Lung microvascular endothelial cell (primary cell): ENCODE data around the gene ZNRF4. TPM values are rescaled to one million over a fixed set of nuclear protein-coding genes. Genes with fewer than 3 reads are reported as not detected.

Source experiments
- DNase-seq, 2 donors: peaks; one replicate each; pipeline versions ENCODE4 v3.0.0 to v3.0.0-alpha.2; 2010; ENCODE audit warnings: low read depth in 2 of 2
- total RNA-seq: library from RNA; depleted of rRNA; stranded (reverse); fragments of >200 nt; gene quantifications from 2 replicates; pipeline ENCODE4 v1.2.1, GENCODE V29; 2014

The ZNRF4 gene
- total RNA-seq, 1 donor from 2014 or later: not detected

DNA sequence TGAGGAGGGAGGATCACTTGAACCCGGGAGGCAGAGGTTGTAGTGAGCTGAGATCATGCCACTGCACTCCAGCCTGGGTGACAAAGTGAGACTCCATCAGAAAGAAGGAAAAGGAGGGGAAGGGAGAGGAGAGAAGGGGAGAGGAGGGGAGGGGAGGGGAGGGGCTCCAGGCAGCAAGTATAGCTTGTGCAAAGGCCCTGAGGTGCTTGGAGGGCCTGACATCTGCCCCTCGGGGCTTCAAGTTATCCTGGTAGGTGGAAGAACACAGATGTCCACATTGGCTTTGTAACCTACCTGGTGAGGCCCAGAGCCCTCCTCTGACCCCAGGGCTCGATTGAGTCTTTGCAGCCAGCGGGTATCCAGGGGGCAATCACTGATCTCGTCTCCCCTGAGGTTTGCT is 11.5 kb upstream of the ZNRF4 start:
- no peak for DNase-seq

DNA sequence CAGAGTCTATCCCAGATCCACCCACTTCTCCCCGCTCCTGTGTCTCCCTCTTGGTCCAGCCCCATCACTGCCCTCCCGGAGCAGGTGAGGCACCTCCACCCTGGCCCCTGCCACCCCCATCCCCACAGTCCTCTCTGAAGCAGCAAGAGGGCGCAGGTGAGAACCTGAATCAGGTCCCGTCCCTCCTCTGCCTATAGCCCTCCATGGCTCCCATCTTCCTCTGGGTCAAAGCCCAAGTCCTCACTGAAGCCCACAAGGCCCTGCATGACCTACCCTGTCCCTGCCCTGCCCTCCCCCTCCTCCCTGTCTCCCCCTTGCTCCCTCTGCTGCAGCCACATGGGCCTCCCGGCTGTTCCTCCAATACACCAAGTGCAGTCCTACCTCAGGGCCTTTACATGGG is 10.8 kb upstream of the ZNRF4 start:
- no peak for DNase-seq

- no peak for DNase-seq
Observed at GRCh38 chr19:5445071-5445470, 10.1 kb upstream of the ZNRF4 start.

GRCh38 chr19:5445561-5446055 is 9.6 kb upstream of the ZNRF4 start:
- DNase-seq: no peak

DNA sequence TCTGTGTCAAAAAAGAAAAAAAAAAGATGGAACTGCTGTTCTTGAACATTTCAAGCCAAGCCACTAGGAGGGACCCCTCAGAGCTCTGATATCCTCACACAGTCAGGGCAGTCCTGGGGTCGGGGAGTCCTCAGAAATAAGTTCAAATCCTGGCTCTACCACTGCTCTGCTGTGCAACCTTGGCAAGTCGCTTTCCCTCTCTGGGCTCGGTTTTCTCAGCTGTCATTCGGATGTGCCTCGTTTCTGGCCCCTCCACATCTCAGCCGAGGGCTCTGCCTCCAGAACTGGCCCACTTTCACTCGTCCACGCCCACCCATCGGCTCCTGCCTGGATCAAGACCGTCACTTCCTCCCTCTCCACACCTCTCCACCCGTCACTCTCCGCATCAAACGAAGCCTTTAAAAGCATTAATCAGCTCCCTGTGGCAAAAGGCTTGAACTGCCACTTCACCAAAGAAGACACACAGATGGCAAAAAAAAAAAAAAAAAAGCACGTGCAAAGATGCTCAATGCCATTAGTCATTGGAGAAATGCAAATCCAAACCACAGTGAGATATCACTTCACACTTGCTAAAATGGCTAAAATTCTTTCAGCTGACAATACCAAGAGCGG is 7.4 kb upstream of the ZNRF4 start:
- DNase-seq: no peak

DNA sequence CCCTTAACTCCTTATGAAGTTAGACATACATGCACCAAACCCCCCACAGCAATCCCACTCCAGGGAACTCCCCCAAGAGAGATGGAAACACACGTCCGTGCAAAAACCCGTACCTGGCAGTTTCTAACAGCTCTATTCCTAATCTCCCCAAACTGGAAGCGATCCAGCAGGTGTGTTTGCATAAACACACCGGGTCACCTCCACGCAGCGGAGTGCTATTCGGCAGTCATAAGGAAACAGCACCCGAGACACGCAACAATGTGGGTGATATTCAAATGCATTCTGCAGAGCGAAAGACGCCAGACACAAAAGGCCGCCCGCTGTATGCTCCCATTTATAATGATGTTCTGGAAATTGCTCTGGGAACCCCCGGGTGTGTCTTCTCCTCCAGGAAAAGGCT is 6.8 kb upstream of the ZNRF4 start:
- DNase-seq: no peak

GRCh38 chr19:5450482-5451126 is 4.6 kb upstream of the ZNRF4 start:
- no peak for DNase-seq

DNA sequence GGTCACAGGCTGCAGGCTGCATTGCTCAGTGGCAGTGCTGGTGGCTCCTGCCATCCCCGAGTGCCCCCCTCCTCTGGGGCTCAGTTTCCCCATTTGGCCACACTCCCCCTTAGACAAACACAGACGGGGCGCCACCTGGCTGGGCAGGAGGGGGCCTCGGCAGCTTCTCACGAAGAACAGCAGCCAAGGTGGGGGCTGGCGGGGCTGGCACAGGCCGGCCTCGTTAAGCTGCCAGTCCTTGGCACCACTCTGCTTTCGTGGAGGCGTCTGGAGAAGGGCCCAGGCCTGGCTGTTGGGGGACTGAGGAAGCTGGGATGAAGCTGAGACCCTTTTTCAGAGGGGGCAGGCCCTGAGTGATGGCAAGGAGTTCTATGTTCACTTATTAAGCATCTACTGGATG is 3.7 kb upstream of the ZNRF4 start:
- no peak for DNase-seq

DNA sequence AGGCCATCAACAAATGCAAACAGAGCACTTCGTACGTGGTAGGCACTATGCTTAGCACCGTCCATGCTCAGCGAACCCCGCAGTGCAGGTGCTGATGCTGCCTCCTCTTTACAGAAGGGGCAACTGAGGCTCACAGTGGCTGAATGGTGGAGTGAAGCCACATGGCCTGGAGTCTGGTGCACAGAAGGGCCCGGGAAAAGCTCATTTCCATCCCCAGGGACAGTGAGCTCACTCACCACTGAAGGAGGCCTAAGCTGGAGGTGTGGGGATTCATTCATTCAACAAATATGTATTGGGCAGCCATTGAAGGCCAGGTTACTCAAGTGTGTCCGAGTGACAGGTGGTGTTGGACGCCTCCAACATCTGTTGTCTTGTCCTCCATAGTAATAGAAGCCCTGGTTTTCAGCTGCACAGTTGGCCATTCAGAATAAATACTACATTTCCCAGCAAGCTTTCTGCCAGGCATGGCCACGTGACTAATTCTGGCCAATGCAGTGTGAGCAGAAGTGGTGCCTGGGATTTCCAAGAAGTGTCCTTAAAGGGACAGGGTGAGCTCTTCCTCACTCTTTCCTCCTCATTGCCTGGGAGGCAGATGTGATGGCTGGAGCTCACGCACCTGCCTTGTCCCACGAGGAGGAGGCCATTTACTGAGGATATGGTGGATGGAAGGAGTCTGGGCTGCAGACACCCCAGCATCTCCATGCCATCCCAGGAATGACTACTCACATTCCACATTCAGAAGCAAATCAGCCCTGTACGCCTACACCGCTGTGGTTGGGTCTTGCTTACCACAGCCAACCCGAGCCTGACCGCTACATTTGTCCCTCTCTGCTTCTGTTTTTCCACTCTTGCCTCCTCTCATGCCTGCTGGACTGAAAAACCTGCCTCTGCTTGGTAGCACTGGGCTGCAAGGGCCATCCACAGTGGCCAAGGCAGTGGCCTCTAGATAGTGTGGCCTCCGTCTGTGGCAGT is 2.3 kb upstream of the ZNRF4 start:
- DNase-seq: peak; percentile 13 to 26

DNA sequence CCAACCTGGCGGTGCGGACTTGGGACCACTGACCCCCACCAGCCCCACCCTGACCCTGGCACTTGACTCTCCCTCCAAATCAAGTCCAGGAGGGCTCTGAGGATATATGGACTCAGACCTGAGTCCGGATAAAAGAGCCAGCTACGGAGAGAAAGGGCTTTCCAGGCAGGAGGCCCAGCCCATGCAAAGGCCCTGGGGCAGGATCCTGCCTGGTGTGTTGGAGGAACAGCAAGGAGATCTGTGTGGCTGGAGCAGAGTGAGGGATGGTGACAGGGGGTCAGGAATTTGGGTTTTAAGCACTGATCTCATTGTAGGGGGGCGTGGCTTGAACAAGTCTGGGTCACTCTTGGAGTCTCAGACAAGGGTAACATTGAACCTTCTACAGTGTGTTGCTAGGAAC is 474 bp upstream of the ZNRF4 start:
- no peak for DNase-seq

- DNase-seq: no peak
Observed at GRCh38 chr19:5456130-5456840, 1.1 kb downstream of the ZNRF4 start.

DNA sequence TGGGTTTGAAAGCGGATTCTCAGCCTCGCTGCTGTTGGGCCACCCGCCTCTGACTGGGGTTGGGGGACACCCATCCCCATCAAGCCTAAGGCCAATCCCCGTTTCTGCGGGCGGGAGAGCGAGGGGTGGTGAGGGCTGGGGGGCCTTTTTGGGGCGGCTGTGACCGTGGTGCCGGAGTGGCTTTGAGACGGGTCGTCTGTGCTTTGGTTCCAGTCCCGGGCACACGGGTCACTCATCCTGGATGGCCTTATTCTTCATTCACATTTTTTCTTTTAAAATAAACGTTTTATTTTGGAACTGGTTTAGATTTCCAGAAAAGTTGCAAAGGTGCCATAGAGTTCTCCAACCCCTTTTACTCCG is 1.6 kb downstream of the ZNRF4 start:
- DNase-seq: no peak

DNA sequence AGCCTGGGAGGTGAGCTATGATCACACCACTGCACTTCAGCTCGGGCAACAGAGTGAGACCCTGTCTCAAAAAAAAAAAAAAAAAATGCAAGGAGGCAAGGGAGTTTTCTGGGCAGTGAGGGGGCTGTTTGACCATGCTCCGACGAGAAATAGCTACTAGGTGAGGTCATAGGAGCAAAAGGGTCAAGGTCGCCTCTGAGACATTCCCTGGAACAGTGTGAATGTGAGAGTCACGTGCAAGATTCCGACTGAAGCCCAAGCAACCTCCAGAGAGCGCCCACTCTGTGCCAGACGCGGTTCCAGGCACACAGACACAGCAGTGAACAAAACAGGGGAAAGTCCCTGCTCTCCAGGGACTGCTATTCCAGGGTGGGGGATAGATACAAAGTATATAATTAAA is 2.5 kb downstream of the ZNRF4 start:
- DNase-seq: no peak

GRCh38 chr19:5458420-5458819 is 3.2 kb downstream of the ZNRF4 start:
- DNase-seq: no peak

- DNase-seq: no peak
Observed at GRCh38 chr19:5459360-5459759, 4.1 kb downstream of the ZNRF4 start.

- DNase-seq: no peak
Observed at GRCh38 chr19:5460748-5461147, 5.5 kb downstream of the ZNRF4 start.

DNA sequence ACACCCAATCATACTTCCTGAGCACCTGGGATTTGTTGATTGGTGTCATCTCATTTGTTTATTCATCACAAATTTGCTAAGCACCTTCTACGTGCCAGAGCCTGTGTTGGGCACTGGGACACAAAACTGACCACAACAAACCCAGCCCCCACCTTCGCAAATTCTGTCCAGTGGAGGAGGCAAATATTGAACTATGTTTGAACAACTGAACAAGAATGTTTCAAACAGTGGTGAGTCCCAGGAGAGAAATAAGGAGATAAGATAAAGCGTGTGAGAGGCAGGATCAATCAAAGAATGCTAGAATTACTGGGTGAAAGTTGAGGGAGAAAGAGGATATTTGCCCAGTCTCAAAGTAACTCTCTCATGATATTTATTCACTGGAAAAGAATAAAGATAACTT is 8.7 kb downstream of the ZNRF4 start:
- no peak for DNase-seq

- DNase-seq: no peak
Observed at GRCh38 chr19:5466072-5466471, 10.9 kb downstream of the ZNRF4 start.

DNA sequence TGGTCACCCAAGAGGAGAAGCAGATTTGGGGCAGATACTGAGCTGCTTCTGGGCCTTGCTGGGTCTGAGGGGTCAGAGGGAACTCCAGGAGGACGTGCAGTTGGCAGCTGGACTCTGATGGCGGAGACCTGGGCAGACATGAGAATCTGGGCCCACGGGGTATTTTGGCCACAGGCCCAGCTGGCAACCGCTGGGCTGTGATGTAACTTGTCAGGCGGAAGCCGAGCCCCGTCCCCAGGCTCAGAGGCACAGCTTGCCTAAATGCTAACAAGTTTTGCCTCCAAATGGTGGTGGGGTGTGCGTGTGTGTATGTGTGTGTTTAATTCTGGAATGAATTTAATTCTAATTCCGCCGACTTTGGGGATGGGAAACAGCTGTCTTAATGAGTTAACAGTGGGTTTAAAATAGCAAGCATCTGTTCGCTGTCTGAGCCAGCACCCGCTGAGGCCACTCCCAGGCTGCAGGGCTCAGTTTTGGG is 11.6 kb downstream of the ZNRF4 start:
- peak in 1 of 2 donors; percentile 17 for DNase-seq

GRCh38 chr19:5470264-5470671 is 15.1 kb downstream of the ZNRF4 start:
- DNase-seq: no peak

DNA sequence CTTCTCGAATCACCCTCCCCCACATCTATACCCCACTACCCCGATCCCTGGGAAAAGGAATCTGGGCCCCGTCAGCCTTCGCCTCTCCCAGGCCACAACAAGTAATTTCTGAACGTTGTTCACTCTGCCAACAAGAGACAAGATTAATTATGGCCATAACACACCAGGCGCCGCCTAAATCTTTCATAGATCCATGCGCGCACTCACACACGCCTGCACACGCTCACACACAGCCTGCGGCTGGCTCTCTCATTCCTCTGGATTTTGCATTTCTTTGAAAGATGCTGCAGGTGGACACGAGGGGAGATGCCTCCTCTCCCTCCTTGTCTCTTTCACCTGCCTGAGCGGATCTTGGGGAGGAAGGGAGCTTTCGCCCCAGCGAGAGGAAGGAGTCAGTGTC is 17.1 kb downstream of the ZNRF4 start:
- DNase-seq: no peak

DNA sequence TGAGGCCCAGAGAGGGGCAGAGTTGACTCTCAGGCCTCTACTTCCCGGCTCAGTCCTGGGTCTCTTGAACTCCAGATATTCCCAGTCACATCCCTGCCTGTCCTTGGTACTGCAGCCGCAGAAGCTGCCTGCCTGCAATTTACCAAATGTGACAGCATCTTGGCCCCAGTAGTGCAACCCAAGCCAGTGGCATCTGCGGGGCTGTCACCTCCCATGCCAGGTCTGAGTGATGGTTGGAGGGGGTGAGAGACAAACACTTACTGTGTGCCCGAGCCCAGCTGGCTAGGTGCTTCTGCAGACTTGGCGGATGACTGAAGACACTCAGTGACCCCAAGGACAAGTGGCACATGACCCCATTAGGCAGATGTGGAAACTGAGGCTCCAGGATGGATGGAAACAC is 18.4 kb downstream of the ZNRF4 start:
- DNase-seq: no peak
